Erythroblast (primary cell): Measurements from ENCODE around the gene DOCK3.
"Not testable (repeated sequence)": the region's sequence is repeated elsewhere in the genome, so short reads cannot be mapped to it uniquely, and the experiment has no call there.

Experiments used
- DNase-seq, 2 experiments: peaks; one replicate each; lab custom pipeline; 2025; lab: John Stamatoyannopoulos, UW
- GATA1 ChIP-seq: IDR thresholded peaks from 2 replicates; pipeline ENCODE4 v1.6.1; 2011; ENCODE audit warnings: low read depth, mild to moderate bottlenecking, control low read depth, low read length, moderate library complexity
- POLR2A ChIP-seq: IDR thresholded peaks from 2 replicates; pipeline ENCODE4 v1.6.1; 2011; ENCODE audit warnings: mild to moderate bottlenecking, low read length

Gene DOCK3

DNA sequence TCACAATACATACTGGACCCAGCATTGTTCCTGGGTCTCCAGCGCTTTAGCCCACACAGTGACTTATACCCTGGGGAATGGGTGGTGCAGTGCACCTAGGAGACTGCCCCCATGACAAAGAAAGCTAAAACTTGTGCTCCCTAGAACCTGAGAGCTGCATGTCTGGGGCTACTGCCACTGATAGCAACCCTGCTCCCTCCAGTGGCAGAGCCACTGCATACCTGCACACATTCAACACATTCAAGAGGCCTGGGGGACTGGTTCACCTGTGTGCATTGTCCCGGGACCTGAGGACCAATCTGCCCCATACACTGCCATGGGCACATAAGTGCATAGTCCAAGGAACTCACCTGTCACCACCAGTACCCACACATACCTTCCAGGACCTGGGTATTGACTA is 407.6 kb downstream of the DOCK3 start:
- TF ChIP-seq POLR2A: no peak
- TF ChIP-seq GATA1: no peak
- no peak for DNase-seq

DNA sequence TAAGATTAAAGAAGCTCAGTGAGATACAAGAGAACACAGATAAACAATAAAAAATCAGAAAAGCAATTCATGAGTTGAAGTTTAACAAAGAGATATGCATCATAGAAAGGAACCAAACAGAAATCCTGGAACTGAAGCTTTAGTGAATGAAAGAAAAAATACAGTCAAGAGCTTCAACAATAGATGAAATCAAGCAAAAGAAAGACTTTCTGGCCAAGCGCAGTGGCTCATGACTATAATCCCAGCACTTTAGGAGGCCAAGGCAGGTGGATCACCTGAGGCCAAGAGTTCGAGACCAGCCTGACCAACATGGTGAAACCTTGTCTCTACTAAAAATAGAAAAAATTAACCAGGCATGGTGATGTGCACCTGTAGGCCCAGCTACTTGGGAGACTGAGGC is 408.8 kb downstream of the DOCK3 start:
- DNase-seq: no peak
- TF ChIP-seq POLR2A (no peak), GATA1 (no peak)

DNA sequence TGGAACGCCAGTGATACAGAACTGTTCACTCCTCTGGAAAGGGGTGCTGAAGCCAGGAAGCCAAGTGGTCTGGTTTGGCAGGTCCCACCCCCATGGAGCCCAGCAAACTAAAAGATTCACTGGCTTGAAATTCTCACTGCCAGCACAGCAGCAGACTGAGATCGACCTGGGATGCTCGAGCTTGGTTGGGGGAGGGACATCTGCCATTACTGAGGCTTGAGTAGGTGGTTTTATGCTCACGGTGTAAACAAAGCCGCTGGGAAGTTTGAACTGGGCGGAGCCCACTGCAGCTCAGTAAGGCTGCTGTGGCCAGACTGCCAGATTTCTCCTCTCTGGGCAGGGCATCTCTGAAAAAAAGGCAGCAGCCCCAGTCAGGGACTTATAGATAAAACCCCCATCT is 417.4 kb downstream of the DOCK3 start:
- DNase-seq: not testable (repeated sequence)

DNA sequence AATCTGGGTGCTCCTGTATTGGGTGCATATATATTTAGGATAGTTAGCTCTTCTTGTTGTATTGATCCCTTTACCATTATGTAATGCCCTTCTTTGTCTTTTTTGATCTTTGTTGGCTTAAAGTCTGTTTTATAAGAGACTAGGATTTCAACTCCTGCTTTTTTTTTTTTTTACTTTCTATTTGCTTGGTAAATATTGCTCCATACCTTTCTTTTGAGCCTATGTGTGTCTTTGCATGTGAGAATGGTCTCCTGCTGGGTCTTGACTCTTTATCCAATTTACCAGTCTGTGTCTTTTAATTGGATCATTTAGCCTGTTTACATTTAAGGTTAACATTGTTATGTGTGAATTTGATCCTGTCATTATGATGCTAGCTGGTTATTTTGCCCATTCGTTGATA is 420.1 kb downstream of the DOCK3 start:
- not testable (repeated sequence) for DNase-seq

DNA sequence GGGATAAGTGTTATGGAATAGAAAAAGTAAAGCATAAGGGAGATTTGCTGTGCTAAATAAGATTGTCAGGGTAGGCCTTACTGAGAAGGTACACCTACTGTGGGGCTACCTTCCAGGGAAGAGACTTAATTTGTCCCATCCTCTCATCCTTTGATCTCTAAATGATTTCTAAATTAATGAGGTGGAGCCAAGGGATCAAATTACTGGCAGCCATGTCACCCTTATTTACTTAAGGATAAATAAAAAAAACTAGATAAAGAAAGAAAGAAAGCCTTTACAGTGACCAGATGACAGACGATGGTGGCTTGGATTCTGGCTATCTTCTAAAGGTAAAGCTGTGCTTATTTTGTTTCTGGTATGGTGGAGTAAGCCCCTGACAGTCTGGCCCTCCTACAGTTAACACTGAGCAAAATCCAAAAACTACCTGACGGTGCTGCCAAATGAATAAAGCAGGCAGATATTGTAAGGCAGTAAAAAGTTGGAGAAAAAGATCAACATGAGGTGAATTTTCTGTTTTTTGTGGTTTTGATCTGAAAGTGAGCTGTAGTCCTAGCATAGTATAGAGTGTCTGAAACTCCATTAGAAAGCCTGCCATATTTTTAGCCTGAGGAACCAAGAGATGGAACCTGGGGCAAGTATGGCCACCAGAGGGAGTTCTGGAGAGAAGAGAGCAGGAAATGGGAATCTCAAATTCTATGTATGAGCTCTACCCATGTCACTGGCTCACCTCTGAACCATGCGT is 425.2 kb downstream of the DOCK3 start:
- TF ChIP-seq GATA1 (no peak), POLR2A (no peak)
- DNase-seq: peak; percentile 21 to 57

DNA sequence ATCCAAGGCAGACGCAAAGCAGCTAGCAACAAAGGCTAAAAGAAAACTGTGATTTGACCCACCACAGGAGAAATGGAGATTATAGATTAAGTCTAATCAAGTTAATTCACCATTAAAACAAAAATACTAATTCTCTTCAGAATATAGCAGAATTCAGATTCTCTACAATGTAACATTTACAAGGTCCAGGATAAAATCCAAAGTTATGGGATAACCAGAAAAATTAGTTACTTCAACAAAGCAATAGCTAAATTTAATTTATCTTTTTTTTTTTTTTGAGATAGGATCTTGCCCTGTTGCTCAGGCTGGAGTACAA is 425.8 kb downstream of the DOCK3 start:
- DNase-seq: no peak
- no peak for TF ChIP-seq POLR2A
- TF ChIP-seq GATA1: no peak

DNA sequence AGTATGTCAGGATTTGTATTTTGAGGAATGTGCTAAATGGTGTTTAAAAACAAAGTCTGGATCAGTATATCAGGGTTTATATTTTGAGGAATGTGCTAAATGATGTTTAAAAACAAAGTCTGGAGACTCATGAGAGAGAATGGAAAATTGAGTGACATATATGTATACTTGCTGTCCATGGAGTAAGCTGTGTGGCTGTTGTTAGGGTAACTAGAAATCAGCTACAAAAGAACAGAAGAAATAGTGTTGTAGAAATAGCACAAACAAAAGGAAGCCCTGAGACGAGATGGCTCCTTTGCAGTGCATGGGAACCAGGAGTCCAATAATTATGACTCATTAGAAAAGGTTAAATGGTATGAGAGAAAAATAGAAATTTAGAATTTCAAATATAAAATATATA is 427.7 kb downstream of the DOCK3 start:
- no peak for DNase-seq
- TF ChIP-seq GATA1 (no peak), POLR2A (no peak)

DNA sequence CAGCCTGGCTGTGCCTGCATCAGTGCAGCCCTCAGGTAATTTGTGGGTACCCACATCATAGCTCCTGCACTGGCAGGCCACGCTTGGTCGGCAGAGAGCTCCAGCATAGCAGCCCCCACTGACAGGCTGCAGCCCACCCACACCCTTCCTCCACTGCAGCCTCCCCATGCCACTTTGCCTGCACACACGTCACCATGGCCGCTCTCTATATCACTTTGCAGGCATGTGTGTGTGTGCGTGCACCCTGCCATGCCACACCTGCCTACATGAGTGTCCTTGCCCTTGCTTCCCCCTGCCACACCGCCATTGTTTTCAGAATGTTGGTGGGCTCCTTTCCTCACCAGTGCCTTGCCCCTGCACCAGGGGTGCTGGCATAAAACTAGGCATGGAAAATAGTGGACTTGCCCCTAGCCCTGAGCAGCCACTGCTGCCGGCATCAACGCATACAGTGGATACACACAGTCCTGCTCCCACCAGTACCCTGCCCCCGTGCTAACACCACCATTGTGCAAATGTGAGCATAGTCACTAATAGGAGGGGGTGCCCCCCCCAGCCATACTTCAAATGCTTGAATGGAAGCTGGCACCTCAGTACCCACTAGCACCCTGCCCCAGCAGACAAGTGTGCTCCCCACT is 431.6 kb downstream of the DOCK3 start:
- no peak for TF ChIP-seq POLR2A
- DNase-seq: no peak

DNA sequence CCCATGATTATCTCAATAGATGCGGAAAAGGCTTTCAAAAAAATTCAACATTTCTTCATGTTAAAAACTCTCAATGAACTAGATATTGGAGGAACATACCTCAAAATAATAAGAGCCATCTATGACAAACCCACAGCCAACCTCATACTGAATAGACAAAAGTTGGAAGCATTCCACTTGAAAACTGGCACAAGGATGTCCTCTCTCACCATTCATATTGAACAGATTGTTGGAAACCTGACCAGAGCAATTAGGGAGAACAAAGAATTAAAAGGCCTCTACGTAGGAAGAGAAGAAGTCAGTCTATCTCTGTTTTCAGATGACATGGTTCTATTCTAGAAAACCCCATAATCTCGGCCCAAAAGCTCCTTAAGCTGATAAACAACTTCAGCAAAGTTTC is 435.9 kb downstream of the DOCK3 start:
- TF ChIP-seq GATA1 (no peak), POLR2A (no peak)
- DNase-seq: no peak

DNA sequence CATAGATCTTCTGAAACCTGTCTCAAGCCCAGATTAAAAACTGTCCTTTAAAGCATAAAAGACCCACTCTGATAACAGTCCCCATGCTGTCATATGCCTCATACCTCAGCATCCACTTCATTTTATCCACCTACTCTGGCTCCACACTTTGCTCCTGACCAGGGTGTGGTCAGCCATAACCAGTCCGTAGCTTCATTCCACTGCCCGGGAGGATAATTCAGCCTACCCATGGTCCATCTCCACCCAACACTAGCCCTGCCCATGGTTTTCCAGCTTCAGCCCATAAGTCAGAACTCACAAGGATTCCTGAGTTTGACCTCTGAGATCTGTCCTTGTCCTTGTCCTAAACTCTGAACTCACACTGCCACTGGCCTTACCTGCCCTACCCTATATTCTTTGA is 448.2 kb downstream of the DOCK3 start:
- no peak for TF ChIP-seq GATA1
- no peak for TF ChIP-seq POLR2A
- DNase-seq: no peak

DNA sequence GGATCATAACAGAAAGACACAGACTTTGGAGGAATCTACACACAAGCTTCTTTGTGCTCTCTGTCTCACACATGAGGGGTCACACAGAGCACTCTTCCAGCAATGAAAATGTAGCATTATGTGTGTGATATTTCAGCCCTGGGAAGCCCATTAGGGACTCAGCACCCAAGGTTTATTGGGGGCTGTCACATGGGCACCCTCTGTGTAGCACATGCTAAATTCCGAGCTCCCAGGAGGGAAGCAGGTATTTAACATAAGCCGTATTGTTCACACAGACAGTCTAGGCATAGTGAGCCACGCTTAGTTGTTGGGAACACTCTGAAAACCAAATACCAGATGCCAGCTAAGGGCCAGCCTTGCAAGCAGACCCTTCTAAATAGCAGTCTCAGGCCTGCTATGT is 448.8 kb downstream of the DOCK3 start:
- no peak for TF ChIP-seq GATA1
- no peak for TF ChIP-seq POLR2A
- no peak for DNase-seq

DNA sequence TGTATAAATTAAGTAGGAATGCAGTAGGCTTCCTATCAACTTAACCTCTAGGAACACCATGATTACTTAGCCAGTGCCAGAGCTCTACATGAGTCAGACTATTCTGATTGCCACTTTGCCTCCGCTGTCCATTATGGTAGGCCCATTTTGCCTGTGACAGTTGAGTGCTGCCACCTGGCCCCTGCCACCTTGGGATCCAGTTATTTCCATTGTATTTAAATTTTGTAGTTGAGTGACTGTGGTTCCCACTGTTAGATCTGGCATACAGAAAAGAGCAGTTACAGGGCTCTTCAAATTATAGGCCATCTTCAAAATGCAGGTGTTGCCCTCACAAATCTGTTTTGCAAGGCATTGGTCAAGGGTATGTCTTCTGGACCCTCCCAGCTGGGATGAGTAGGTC is 456.9 kb downstream of the DOCK3 start:
- DNase-seq: not testable (repeated sequence)

DNA sequence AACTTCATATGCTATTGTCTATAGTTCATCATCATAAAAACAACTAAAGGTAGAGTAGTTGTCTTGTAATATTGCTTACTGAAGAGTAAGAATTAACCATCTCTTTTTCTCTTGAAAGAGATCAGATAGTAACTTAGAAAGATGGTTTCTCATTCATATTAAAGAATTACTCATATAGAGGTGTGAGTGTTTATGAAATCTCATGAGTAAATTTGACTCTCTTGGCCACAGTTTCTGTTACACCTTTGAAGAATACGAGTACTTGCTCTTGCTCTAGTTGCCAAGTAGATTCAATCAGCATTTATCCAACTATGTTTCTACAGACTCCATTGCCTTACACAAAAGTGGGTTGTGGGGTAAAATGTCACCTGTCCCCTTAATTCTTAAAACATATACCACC is 463.0 kb downstream of the DOCK3 start:
- TF ChIP-seq GATA1 (no peak), POLR2A (no peak)
- DNase-seq: no peak

DNA sequence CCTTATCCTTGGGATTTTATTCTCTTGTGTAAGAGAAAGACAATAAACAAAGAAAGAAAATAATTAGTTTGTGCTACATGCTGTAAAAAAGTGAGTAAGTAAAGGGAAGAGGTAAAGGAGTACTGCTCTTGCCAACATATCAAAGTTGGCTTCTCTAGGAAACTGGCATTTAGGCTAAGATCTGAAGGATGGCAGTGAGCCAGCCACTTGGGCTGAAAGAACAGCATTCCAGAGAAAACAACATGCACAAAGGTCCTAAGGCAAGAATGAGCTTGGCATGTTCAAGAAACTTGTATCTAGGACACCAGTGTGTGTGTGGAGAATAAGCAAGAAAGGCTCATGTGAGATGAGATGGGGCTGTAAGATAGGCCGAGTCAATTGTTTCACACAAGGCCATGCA is 464.9 kb downstream of the DOCK3 start:
- TF ChIP-seq POLR2A: no peak
- no peak for TF ChIP-seq GATA1
- no peak for DNase-seq

DNA sequence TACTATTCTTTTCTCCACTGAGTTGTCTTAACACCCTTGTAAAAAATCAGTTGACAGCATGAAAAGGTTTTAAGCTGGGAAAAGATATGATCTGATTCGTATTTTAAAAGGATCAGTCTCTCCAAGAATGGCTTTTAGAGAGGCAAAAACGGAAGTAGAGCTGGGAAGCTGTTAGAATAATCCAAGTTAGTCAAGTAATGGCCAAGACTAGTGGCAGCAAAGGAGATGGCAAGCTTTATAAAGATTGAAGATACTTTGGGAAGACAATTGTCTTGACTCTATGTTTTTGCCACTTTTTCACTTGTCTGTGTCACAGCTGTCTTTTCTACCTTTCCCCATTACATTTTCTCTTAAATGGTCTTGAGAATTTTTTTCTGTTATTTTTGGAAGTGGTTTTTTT is 466.8 kb downstream of the DOCK3 start:
- TF ChIP-seq POLR2A (no peak), GATA1 (no peak)
- DNase-seq: no peak
